SIG-M5 treated with dmso at 0.1 percent for 504 hours (cell line): Measurements from ENCODE around the gene NAPEPLD.
A peak's percentile ranks its signal among the peaks of the same experiment; 100 is the strongest.
"Not testable (repeated sequence)": the region's sequence is repeated elsewhere in the genome, so short reads cannot be mapped to it uniquely, and the experiment has no call there.

Source experiments
- DNase-seq: peaks from one replicate; lab custom pipeline; 2025; ENCODE audit not compliant: unreplicated experiment; lab: John Stamatoyannopoulos, UW

The NAPEPLD gene

GRCh38 chr7:103144754-103145153 lies 4.1 kb downstream of the NAPEPLD start:
- DNase-seq = not testable (repeated sequence)

GRCh38 chr7:103143868-103144267 lies 5.0 kb downstream of the NAPEPLD start:
- DNase-seq = no peak

- DNase-seq = no peak
Measured at GRCh38 chr7:103142494-103142893, 6.4 kb downstream of the NAPEPLD start.

- DNase-seq = no peak
Measured at GRCh38 chr7:103141753-103142404, 7.0 kb downstream of the NAPEPLD start.

GRCh38 chr7:103140685-103141084 lies 8.2 kb downstream of the NAPEPLD start:
- DNase-seq = no peak

- DNase-seq = no peak
Measured at GRCh38 chr7:103140061-103140460, 8.8 kb downstream of the NAPEPLD start.

GRCh38 chr7:103134836-103135554 lies 13.9 kb downstream of the NAPEPLD start:
- no peak for DNase-seq

- no peak for DNase-seq
Measured at GRCh38 chr7:103132995-103133688, 15.8 kb downstream of the NAPEPLD start.

- no peak for DNase-seq
Measured at GRCh38 chr7:103130901-103131624, 17.8 kb downstream of the NAPEPLD start.

GRCh38 chr7:103129702-103130549 lies 19.0 kb downstream of the NAPEPLD start:
- DNase-seq = no peak

GRCh38 chr7:103127006-103127405 lies 21.9 kb downstream of the NAPEPLD start:
- no peak for DNase-seq

GRCh38 chr7:103124429-103124979 lies 24.4 kb downstream of the NAPEPLD start:
- DNase-seq = no peak

- peak; percentile 64 for DNase-seq
Measured at GRCh38 chr7:103123529-103123928, 25.4 kb downstream of the NAPEPLD start.

GRCh38 chr7:103121641-103122040 lies 27.3 kb downstream of the NAPEPLD start:
- DNase-seq = no peak

- no peak for DNase-seq
Measured at GRCh38 chr7:103120362-103120761, 28.5 kb downstream of the NAPEPLD start.

- no peak for DNase-seq
Measured at GRCh38 chr7:103119791-103120291, 29.1 kb downstream of the NAPEPLD start.

GRCh38 chr7:103117465-103117864 lies 31.4 kb downstream of the NAPEPLD start:
- no peak for DNase-seq

- DNase-seq = no peak
Measured at GRCh38 chr7:103116991-103117390, 31.9 kb downstream of the NAPEPLD start.

- DNase-seq = no peak
Measured at GRCh38 chr7:103116511-103116910, 32.4 kb downstream of the NAPEPLD start.

- DNase-seq = no peak
Measured at GRCh38 chr7:103115771-103116170, 33.1 kb downstream of the NAPEPLD start.
